SK-N-SH (cell line): ENCODE results near the gene KCTD15. TPM values are rescaled to one million over a fixed set of nuclear protein-coding genes. Genes with fewer than 3 reads are reported as not detected.

Source experiments
- CTCF ChIA-PET: fragments of 300-600, 350-600 bp; formaldehyde crosslinking; extraction: SDS; loops from one replicate; lab custom pipeline; 2021; lab: Yijun Ruan, JAX
- POLR2A ChIA-PET: fragments of 350-600 bp; sonication (Branson Sonifier 250); formaldehyde crosslinking; extraction: SDS; loops from one replicate; lab custom pipeline; 2020; ENCODE audit warnings: antibody characterized with exemption, inconsistent platforms; lab: Yijun Ruan, JAX
- DNase-seq: peaks from one replicate; pipeline ENCODE4 v3.0.0; 2012
- H2AFZ ChIP-seq: fragments of 200-600 bp; sonication (generic); 2 replicates; pipeline ENCODE4 v1.8.1; 2016; ENCODE audit warnings: antibody characterized with exemption, mild to moderate bottlenecking, low read depth
- H3F3A ChIP-seq: fragments of 200-600 bp; sonication (generic); replicated peaks from 2 replicates; pipeline ENCODE3; 2016; ENCODE audit warnings: antibody characterized with exemption, mild to moderate bottlenecking; ENCODE audit not compliant: insufficient read depth
- H3K27ac ChIP-seq, 2 experiments: fragments of 200-500 bp in 1 of 2; fragments of 200-600 bp in 1 of 2; sonication (Bioruptor generic) in 1 of 2; sonication (generic), shearing (Covaris generic) in 1 of 2; 2 replicates each; pipeline versions ENCODE4 v1.5.1 to v1.6.1; 2014 to 2016; ENCODE audit warnings: low read depth in 2 of 2, inconsistent platforms in 1 of 2, low read length in 1 of 2, mild to moderate bottlenecking in 1 of 2, mixed read lengths in 1 of 2
- H3K27me3 ChIP-seq: fragments of 200-600 bp; sonication (generic), shearing (Covaris generic); 2 replicates; pipeline ENCODE4 v1.6.1; 2016; ENCODE audit warnings: mixed run types; ENCODE audit not compliant: insufficient read depth
- H3K36me3 ChIP-seq, 2 experiments: fragments of 200-500 bp in 1 of 2; fragments of 200-600 bp in 1 of 2; sonication (Bioruptor generic) in 1 of 2; sonication (generic) in 1 of 2; replicated peaks in 1 of 2; 2 replicates each; pipeline versions ENCODE3 to v1.5.1; 2014 to 2016; ENCODE audit warnings: low read length in 1 of 2, mild to moderate bottlenecking in 1 of 2; ENCODE audit not compliant: insufficient read depth in 2 of 2, control insufficient read depth in 1 of 2
- H3K4me1 ChIP-seq, 2 experiments: fragments of 200-500 bp in 1 of 2; fragments of 200-600 bp in 1 of 2; sonication (Bioruptor generic) in 1 of 2; sonication (generic), shearing (Covaris generic) in 1 of 2; 2 replicates each; pipeline versions ENCODE4 v1.5.1 to v1.6.1; 2014 to 2016; ENCODE audit warnings: low read depth in 1 of 2, low read length in 1 of 2, mixed run types in 1 of 2; ENCODE audit not compliant: insufficient read depth in 2 of 2, control insufficient read depth in 1 of 2
- H3K4me2 ChIP-seq: fragments of 200-600 bp; sonication (generic), shearing (Covaris generic); 2 replicates; pipeline ENCODE4 v1.6.1; 2017; ENCODE audit warnings: mixed run types
- H3K4me3 ChIP-seq, 2 experiments: fragments of 200-500 bp in 1 of 2; fragments of 200-600 bp in 1 of 2; sonication (Bioruptor generic) in 1 of 2; sonication (generic), shearing (Covaris generic) in 1 of 2; 2 replicates each; pipeline versions ENCODE4 v1.5.1 to v1.8.1; 2014 to 2016; ENCODE audit warnings: low read depth in 2 of 2, inconsistent platforms in 1 of 2, low read length in 1 of 2, mild to moderate bottlenecking in 1 of 2, mixed read lengths in 1 of 2, moderate library complexity in 1 of 2
- H3K79me2 ChIP-seq: fragments of 200-600 bp; sonication (generic); 2 replicates; pipeline ENCODE4 v1.8.1; 2017; ENCODE audit warnings: mild to moderate bottlenecking; ENCODE audit not compliant: insufficient read depth
- H3K9ac ChIP-seq: fragments of 200-600 bp; sonication (generic); 2 replicates; pipeline ENCODE4 v1.6.1; 2017; ENCODE audit warnings: mixed run types
- H3K9me2 ChIP-seq: fragments of 200-600 bp; sonication (generic); 2 replicates; pipeline ENCODE4 v1.6.1; 2017; ENCODE audit warnings: mixed run types
- H3K9me3 ChIP-seq: fragments of 200-600 bp; sonication (generic); 2 replicates; pipeline ENCODE4 v1.6.1; 2017; ENCODE audit warnings: mixed run types, mild to moderate bottlenecking, moderate library complexity
- H4K20me1 ChIP-seq: fragments of 200-600 bp; sonication (generic); 2 replicates; pipeline ENCODE4 v1.6.1; 2017; ENCODE audit warnings: mild to moderate bottlenecking, mixed run types; ENCODE audit not compliant: insufficient read depth
- CHD2 ChIP-seq: fragments of 150-350 bp; IDR thresholded peaks from 2 replicates; pipeline ENCODE4 v1.6.1; 2018; ENCODE audit warnings: low read length; ENCODE audit not compliant: partially characterized antibody
- ELF1 ChIP-seq: IDR thresholded peaks from 2 replicates; pipeline ENCODE4 v1.4.0; 2012
- GABPA ChIP-seq: IDR thresholded peaks from 2 replicates; pipeline ENCODE4 v1.4.0; 2012; ENCODE audit warnings: low read depth, mild to moderate bottlenecking
- GATA2 ChIP-seq: sonication (generic); formaldehyde crosslinking; IDR thresholded peaks from 2 replicates; pipeline ENCODE4 v1.5.0; 2020; ENCODE audit warnings: mild to moderate bottlenecking, missing genetic modification reagents
- JUND ChIP-seq: IDR thresholded peaks from 2 replicates; pipeline ENCODE4 v1.4.0; 2012
- MAX ChIP-seq: IDR thresholded peaks from 2 replicates; pipeline ENCODE4 v1.4.0; 2012; ENCODE audit warnings: low read depth
- MXI1 ChIP-seq: IDR thresholded peaks from 2 replicates; pipeline ENCODE4 v1.6.1; 2012; ENCODE audit warnings: mild to moderate bottlenecking, low read depth, low read length, improper control_type of control experiment
- POLR2AphosphoS5 ChIP-seq: IDR thresholded peaks from 2 replicates; pipeline ENCODE4 v1.6.1; 2012; ENCODE audit warnings: low read depth, low read length
- RAD21 ChIP-seq: IDR thresholded peaks from 2 replicates; pipeline ENCODE4 v1.6.1; 2012; ENCODE audit warnings: mild to moderate bottlenecking, low read length
- RCOR1 ChIP-seq: fragments of 150-350 bp; IDR thresholded peaks from 2 replicates; pipeline ENCODE4 v1.6.1; 2017; ENCODE audit warnings: antibody characterized with exemption, low read length
- RFX5 ChIP-seq: IDR thresholded peaks from 2 replicates; pipeline ENCODE4 v1.6.1; 2012; ENCODE audit warnings: mild to moderate bottlenecking, improper control_type of control experiment, low read length
- RXRA ChIP-seq: IDR thresholded peaks from 2 replicates; pipeline ENCODE4 v1.4.0; 2012; ENCODE audit warnings: low read depth, mild to moderate bottlenecking, borderline replicate concordance
- SIN3A ChIP-seq: IDR thresholded peaks from 2 replicates; pipeline ENCODE4 v1.6.1; 2012; ENCODE audit warnings: low read depth, mild to moderate bottlenecking, low read length, moderate library complexity, borderline replicate concordance
- SMC3 ChIP-seq: IDR thresholded peaks from 2 replicates; pipeline ENCODE4 v1.6.1; 2012; ENCODE audit warnings: low read depth, low read length, improper control_type of control experiment
- TAF1 ChIP-seq: IDR thresholded peaks from 2 replicates; pipeline ENCODE4 v1.6.1; 2012; ENCODE audit warnings: low read depth, mild to moderate bottlenecking, low read length, moderate library complexity, borderline replicate concordance
- TEAD4 ChIP-seq: IDR thresholded peaks from 2 replicates; pipeline ENCODE4 v1.4.0; 2012; ENCODE audit warnings: mild to moderate bottlenecking, borderline replicate concordance; ENCODE audit not compliant: insufficient read depth
- USF1 ChIP-seq: IDR thresholded peaks from 2 replicates; pipeline ENCODE4 v1.4.0; 2012; ENCODE audit warnings: low read depth, borderline replicate concordance
- WGBS: methylation state at CpG from one replicate; pipeline ENCODE4 v1.1.6; 2017; ENCODE audit warnings: low lambda C conversion rate; 5-methylcytosine and 5-hydroxymethylcytosine counted together
- polyA plus RNA-seq, 3 experiments: library from polyadenylated mRNA; depleted of rRNA; stranded (reverse); fragments of >200 nt; gene quantifications; 2 replicates each; pipeline ENCODE4 v1.2.3, GENCODE V29; 2012
- TF ChIP-seq, protein P1 (sequence below): IDR thresholded peaks from 2 replicates; pipeline ENCODE4 v1.4.0; 2012; ENCODE audit warnings: low read depth, borderline replicate concordance
- TF ChIP-seq, protein P2 (sequence below): IDR thresholded peaks from 2 replicates; pipeline ENCODE4 v1.6.1; 2012; ENCODE audit warnings: mild to moderate bottlenecking, low read depth, low read length, moderate library complexity
- TF ChIP-seq, protein P3 (sequence below): IDR thresholded peaks from 2 replicates; pipeline ENCODE4; 2012

Gene KCTD15
- polyA plus RNA-seq, 1 of the 3 experiments (the other 2 are of a cell fraction) = 15.5 TPM

GRCh38 chr19:33864311-33864850, 67.7 kb downstream of the KCTD15 start:
- Histone ChIP-seq H3K9me2 (no peaks in the 10 kb centered on the region), H3K9me3 (no peaks in the 10 kb centered on the region), H3K4me3 (no peak overlapping the region), H3F3A (no peaks in the 10 kb centered on the region), H3K36me3 (no peaks in the 10 kb centered on the region), H3K27me3 (no peaks in the 10 kb centered on the region), H2AFZ (no peak overlapping the region), H4K20me1 (no peaks in the 10 kb centered on the region), H3K27ac (no peak overlapping the region; a peak in 1 of 4 replicates), H3K4me2 (no peak overlapping the region), H3K9ac (no peak overlapping the region), H3K79me2 (no peaks in the 10 kb centered on the region), H3K4me1 (peaks cover 0 to 41% of the 10 kb centered on the region in 2 experiments; a peak in 2 of 4 replicates)
- TF ChIP-seq SMC3 = no peak
- DNase-seq = no peak
- WGBS = 46% methylated on average over 3 of the region's 3 CpGs
- ChIA-PET CTCF (interaction anchor here (1.0 to 2.4 kb wide), 3 partner anchors 19 to 86 kb away, joined by 3 to 10 read pairs (median 5); no protein-coding TSS in a partner anchor), POLR2A (no interaction called here)

GRCh38 chr19:33865306-33865705, 68.6 kb downstream of the KCTD15 start:
- peaks cover 0 to 43% of the 10 kb centered on the region in 2 experiments; a peak in 2 of 4 replicates for H3K4me1 ChIP-seq
- WGBS = 56% methylated on average over 10 of the region's 10 CpGs
- H3K9ac ChIP-seq = no peak overlapping the region
- no peaks in the 10 kb centered on the region for H3K9me2 ChIP-seq
- no peaks in the 10 kb centered on the region for H3K27me3 ChIP-seq
- no peaks in the 10 kb centered on the region for H4K20me1 ChIP-seq
- H3K4me3 ChIP-seq = no peak overlapping the region
- no peak overlapping the region; a peak in 1 of 4 replicates for H3K27ac ChIP-seq
- DNase-seq = no peak
- no peak for TF ChIP-seq GATA2 (CRISPR knock-in tag)
- no peak for TF ChIP-seq RAD21
- TF ChIP-seq MXI1 = no peak
- no peak for TF ChIP-seq TEAD4
- no peak for TF ChIP-seq USF1
- TF ChIP-seq MAX = no peak
- TF ChIP-seq POLR2AphosphoS5 = no peak
- TF ChIP-seq TAF1 = no peak
- no peak for TF ChIP-seq GABPA
- TF ChIP-seq RCOR1 = no peak
- no peak for TF ChIP-seq SIN3A
- TF ChIP-seq RXRA = no peak
- no peak for TF ChIP-seq SMC3
- TF ChIP-seq, protein P1, sequence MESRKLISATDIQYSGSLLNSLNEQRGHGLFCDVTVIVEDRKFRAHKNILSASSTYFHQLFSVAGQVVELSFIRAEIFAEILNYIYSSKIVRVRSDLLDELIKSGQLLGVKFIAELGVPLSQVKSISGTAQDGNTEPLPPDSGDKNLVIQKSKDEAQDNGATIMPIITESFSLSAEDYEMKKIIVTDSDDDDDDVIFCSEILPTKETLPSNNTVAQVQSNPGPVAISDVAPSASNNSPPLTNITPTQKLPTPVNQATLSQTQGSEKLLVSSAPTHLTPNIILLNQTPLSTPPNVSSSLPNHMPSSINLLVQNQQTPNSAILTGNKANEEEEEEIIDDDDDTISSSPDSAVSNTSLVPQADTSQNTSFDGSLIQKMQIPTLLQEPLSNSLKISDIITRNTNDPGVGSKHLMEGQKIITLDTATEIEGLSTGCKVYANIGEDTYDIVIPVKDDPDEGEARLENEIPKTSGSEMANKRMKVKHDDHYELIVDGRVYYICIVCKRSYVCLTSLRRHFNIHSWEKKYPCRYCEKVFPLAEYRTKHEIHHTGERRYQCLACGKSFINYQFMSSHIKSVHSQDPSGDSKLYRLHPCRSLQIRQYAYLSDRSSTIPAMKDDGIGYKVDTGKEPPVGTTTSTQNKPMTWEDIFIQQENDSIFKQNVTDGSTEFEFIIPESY = no peak
- no peak for TF ChIP-seq ELF1
- TF ChIP-seq, protein P2, sequence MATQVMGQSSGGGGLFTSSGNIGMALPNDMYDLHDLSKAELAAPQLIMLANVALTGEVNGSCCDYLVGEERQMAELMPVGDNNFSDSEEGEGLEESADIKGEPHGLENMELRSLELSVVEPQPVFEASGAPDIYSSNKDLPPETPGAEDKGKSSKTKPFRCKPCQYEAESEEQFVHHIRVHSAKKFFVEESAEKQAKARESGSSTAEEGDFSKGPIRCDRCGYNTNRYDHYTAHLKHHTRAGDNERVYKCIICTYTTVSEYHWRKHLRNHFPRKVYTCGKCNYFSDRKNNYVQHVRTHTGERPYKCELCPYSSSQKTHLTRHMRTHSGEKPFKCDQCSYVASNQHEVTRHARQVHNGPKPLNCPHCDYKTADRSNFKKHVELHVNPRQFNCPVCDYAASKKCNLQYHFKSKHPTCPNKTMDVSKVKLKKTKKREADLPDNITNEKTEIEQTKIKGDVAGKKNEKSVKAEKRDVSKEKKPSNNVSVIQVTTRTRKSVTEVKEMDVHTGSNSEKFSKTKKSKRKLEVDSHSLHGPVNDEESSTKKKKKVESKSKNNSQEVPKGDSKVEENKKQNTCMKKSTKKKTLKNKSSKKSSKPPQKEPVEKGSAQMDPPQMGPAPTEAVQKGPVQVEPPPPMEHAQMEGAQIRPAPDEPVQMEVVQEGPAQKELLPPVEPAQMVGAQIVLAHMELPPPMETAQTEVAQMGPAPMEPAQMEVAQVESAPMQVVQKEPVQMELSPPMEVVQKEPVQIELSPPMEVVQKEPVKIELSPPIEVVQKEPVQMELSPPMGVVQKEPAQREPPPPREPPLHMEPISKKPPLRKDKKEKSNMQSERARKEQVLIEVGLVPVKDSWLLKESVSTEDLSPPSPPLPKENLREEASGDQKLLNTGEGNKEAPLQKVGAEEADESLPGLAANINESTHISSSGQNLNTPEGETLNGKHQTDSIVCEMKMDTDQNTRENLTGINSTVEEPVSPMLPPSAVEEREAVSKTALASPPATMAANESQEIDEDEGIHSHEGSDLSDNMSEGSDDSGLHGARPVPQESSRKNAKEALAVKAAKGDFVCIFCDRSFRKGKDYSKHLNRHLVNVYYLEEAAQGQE = no peak
- TF ChIP-seq JUND = no peak
- TF ChIP-seq CHD2 = no peak
- TF ChIP-seq, protein P3, sequence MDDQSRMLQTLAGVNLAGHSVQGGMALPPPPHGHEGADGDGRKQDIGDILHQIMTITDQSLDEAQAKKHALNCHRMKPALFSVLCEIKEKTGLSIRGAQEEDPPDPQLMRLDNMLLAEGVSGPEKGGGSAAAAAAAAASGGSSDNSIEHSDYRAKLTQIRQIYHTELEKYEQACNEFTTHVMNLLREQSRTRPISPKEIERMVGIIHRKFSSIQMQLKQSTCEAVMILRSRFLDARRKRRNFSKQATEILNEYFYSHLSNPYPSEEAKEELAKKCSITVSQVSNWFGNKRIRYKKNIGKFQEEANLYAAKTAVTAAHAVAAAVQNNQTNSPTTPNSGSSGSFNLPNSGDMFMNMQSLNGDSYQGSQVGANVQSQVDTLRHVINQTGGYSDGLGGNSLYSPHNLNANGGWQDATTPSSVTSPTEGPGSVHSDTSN = no peak
- no peak for TF ChIP-seq RFX5
- no peaks in the 10 kb centered on the region for H3K9me3 ChIP-seq
- ChIA-PET POLR2A (no interaction called here), CTCF (interaction anchor here (1.4 to 5.6 kb wide), 3 partner anchors 70 to 133 kb away, joined by 5 to 41 read pairs (median 8); no protein-coding TSS in a partner anchor)
- no peaks in the 10 kb centered on the region for H3K36me3 ChIP-seq
- H2AFZ ChIP-seq = no peak overlapping the region
- H3K4me2 ChIP-seq = no peak overlapping the region
- no peaks in the 10 kb centered on the region for H3F3A ChIP-seq
- no peaks in the 10 kb centered on the region for H3K79me2 ChIP-seq
